Inferior parietal cortex (tissue), 1 donor: Measurements from ENCODE around the gene PPP4R2.
"Not testable (repeated sequence)": the region's sequence is repeated elsewhere in the genome, so short reads cannot be mapped to it uniquely, and the experiment has no call there.

Source experiments
- DNase-seq: peaks from one replicate; pipeline ENCODE4 v3.0.0-alpha.2; 2016; ENCODE audit errors: extremely low spot score

Gene PPP4R2

DNA sequence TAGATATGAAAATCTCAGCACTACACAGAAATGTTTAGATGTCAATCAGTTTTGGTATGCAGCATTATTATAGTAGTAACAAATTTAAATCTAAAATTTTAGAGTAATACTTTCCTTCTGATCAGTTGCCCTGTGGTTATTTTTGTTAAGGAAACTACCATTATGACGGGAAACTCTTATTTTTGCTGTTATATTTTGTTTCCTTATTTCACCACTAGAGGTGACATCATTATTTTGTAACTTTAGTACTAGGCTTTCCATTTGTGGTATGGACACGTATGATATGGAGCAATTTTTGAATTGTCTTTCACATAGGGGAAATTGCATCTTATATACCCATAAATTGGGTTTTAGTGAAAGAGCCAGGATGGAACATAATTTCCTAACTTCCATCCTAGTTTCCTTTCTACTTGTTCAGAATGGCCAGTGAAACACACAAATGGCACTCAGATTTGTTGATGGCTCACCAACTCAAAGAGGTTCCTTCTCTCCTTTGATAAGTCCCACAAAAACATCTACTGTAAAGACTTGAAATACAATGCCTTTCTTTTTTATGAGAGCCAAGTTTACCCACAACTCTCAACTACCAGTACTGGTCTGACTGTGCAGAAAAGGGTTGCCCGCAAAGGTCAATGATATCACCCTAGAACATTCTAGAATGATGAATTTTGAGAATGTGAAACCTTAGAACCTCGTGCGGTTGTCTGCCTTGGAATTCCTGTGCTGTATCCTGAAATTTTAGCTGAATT is 19.4 kb upstream of the PPP4R2 start:
- DNase-seq = no peak

GRCh38 chr3:72982609-72983366 is 13.8 kb upstream of the PPP4R2 start:
- no peak for DNase-seq

DNA sequence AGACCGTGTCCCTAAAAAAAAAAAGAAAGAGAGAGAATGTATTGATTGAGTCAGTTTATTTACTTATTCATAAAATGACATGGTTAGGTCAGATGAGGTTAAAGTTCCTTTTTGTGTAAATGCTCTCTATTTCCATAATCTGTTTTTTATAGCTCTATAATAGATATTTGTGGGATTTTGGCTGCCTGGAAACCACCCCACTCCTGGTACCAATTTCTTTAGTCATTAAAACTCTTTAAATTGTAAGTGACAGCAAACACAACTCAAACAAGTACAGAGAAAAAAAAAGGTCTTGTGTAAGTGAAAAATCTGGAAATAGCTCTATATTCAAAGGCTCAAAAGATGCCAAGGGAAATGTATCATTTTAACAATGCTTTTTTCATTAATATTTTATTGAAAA is 11.0 kb upstream of the PPP4R2 start:
- no peak for DNase-seq

DNA sequence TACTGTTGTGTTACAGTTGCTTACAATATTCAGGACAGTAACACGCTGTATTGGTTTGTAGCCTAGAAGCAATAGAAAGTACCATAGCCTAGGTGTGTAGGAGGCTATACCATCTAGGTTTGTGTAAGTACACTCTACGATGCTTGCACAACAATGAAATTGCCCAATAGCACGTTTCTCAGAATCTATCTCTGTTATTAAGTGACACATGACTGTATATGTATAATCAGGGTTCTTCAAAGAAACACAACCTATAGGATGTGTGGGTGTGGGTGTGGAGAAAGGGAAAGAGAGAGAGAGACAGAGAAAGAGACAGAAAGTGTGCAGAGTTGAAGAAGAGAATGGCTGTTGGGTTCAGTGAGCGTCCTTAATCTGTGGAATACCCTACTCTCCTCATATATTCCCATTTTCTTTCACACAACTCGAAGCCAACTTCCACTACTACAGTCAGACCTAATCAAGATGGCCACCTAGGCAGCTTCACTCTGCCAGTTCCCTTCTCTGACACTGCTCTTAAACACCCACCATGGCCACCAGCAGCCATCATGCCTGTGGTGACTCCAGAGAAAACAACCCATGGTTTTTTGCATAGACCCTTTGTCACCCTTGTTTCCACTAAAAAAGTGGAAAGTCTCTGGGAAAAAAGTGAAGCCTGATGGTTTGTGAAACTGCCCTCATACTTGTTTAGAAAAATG is 5.8 kb upstream of the PPP4R2 start:
- no peak for DNase-seq

DNA sequence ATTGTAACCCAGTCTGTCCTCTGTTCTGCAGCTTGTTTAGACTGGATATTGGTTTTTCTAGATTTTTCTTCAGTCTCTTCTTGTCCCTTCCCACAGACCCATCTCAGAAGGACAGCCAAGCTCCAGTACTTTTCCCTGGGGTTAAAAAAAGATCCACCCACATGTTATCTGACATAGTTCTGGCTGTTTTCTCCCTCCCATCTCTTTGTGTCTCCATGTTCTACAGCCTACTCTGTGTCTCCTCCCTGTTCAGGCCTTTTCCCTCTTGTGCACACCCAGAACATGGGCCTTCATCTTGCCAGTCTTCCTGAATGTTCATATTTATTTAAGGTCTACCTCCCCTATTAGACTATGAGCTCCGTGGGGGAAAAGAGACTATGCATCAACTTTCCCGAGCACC is 5.1 kb upstream of the PPP4R2 start:
- no peak for DNase-seq

DNA sequence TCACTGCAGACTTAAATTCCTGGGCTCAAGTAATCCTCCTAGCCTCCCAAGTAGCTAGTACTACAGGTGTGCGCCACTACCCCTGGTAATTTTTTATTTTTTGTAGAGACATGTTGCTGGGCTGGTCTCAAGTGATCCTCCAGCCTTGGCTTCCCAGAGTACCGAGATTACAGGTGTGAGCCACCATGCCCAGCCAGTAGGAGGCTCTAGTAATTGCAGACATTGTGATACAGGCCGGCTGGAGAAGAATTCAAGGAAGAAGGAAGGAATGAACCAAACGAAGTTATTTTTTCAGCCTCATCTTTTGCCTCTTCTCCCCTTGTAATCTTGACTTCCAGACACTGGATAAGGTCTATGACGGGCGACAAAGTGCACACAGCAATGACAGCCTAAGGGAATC is 3.2 kb upstream of the PPP4R2 start:
- DNase-seq = no peak

- no peak for DNase-seq
Measured at GRCh38 chr3:72995337-72995736, 1.3 kb upstream of the PPP4R2 start.

- no peak for DNase-seq
Measured at GRCh38 chr3:72996121-72996472, 514 bp upstream of the PPP4R2 start.

- DNase-seq = peak; percentile 75
Measured at GRCh38 chr3:72997421-72997961, 880 bp downstream of the PPP4R2 start.

DNA sequence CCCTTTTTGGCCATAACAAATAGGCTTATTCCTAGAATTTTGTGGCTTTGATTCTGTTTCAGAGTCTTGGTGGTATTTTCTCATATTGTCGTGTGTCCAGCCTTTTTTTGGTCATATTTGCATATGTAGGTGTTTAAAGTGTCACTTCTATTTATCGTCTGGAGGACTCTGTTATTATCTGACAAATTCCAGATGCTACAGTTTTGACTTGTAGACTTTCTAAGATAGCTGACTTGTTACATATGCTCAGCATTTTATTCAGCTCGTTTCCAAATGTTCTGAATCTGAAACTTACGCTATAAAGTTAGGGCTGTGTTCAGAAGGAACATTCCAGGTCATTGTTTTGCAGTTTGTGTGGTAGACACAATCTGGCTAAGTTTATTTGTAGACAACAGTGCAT is 1.9 kb downstream of the PPP4R2 start:
- no peak for DNase-seq

- no peak for DNase-seq
Measured at GRCh38 chr3:72999951-73000350, 3.3 kb downstream of the PPP4R2 start.

DNA sequence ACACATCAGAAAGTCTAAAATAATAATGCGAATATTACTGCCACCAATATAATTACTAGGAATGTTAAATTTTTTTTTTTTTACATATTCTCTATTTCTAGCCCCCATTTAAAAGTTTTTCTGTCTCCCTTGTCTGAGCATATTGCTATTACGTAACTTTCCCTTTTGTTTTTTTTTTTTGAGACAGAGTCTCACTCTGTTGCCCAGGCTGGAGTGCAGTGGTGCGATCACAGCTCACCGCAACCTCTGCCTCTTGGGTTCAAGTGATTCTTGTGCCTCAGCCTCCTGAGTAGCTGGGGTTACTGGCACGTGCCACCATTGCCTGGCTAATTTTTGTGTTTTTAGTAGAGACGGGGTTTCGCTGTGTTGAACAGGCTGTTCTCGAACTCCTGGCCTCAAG is 6.4 kb downstream of the PPP4R2 start:
- not testable (repeated sequence) for DNase-seq

DNA sequence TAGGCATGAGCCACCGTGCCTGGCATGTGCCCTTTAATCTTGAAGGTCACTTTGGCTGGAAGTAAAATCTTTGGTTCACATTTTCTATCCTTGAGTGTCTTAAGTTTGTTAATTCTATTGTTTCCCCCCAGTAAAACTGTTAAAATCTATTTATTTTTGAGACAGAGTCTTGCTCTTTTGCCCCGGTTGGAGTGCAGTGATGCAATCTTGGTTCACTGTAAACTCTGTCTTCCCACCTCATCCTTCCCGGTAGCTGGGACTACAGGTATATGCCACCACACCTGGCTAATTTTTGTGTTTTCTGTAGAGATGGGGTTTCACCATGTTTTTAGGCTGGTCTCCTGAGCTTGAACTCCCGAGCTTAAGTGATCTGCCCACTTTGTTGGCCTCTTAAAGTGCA is 7.7 kb downstream of the PPP4R2 start:
- no peak for DNase-seq

- DNase-seq = no peak
Measured at GRCh38 chr3:73007992-73008712, 11.5 kb downstream of the PPP4R2 start.

DNA sequence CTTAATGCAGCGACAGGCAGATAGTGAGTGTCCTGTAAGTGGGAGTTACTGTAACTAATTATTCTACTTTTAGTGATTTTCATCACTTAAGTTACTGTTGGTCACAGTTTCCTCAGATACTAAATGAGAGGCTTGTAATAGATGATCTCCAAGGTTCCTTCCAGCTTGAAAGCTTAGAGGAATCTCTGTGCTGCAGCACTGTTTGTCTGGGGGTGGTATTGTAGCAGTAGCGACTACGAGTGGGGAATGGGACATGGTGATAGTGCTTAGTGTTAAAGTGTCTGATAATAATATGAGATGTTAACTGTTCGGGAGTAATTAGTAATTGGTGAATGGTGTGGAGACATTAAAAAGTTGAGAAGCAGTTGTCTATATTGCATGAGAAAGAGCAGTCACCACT is 12.4 kb downstream of the PPP4R2 start:
- no peak for DNase-seq

DNA sequence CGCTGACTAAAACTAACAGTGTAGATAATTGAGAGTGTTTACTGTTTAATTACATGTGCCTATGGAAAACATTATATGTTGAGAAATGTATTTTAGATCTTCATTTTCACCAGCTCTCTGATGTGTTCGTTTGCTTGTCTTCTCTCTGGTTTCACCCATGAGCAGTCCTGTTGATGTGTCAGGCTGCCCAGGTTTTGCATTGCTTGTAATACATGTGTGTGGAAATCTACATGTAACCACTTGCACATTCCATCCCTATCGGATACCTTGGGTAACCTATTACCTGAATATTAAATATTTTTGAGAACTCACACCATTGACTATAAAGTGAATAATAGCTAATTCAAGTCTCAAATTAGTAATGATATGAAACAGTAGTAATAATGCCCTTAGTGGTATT is 13.1 kb downstream of the PPP4R2 start:
- DNase-seq = no peak

DNA sequence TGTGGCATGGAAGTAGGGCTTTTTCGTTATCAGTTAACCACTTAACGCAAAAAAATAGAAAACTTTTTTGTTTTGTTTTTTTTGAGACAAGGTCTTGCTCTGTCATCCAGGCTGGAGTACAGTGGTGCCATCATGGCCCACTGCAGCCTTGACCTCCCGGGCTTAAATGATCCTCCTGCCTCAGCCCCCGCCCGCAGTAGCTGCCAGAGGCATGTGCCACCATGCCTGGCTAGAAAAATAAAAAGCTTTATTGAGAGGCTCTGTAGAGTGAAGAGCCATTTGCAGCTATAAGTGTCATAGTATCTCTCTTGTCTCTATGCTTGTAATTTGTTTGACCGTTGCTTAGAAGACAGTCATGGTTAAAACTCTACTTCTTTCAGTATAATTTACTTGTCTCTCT is 13.5 kb downstream of the PPP4R2 start:
- DNase-seq = no peak

DNA sequence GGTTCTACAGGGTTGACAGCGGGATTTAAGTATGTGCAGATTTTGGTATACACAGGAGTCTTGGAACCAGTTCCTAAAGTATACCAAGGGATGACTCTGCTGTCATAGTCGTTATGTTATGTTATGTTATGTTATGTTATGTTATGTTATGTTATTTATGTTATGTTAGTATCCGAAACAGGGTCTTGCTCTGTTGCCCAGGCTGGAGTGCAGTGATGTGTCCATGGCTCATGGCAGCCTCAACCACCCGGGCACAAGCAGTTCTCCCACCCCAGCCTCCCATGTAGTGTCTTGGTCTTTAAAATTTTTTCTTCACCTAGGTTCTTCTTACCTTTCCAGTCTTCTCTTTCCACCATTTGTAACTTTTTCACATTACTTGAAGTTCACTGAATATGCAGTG is 21.7 kb downstream of the PPP4R2 start:
- no peak for DNase-seq

- DNase-seq = no peak
Measured at GRCh38 chr3:73018790-73019441, 22.3 kb downstream of the PPP4R2 start.

- no peak for DNase-seq
Measured at GRCh38 chr3:73021301-73021835, 24.8 kb downstream of the PPP4R2 start.

DNA sequence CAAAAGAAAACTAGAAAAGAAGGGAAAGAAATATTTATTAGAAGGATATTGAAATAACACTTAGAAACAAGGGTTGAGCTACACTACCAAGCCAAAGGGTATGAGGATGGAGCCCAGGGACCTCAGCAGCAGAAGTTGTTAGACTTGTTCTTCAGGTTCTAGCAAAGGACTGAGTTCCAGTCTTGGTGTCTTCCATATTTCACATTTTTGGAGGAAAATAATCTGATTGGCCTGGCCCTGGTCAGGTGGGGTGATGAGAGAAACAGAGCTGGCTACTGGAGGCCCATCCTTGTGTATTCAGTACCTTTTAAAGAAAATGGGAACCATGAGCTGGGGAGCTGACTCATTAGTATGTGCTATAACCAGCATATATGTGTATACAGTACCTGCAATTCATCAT is 28.2 kb downstream of the PPP4R2 start:
- no peak for DNase-seq
